ENCODE results near the gene THBS2. TPM values are rescaled to one million over a fixed set of nuclear protein-coding genes. Genes with fewer than 3 reads are reported as not detected.

Gene THBS2
- total and polyA plus RNA-seq, 2 of the 4 experiments (the other 2 are of a cell fraction) = 97.3 to 113 TPM

DNA sequence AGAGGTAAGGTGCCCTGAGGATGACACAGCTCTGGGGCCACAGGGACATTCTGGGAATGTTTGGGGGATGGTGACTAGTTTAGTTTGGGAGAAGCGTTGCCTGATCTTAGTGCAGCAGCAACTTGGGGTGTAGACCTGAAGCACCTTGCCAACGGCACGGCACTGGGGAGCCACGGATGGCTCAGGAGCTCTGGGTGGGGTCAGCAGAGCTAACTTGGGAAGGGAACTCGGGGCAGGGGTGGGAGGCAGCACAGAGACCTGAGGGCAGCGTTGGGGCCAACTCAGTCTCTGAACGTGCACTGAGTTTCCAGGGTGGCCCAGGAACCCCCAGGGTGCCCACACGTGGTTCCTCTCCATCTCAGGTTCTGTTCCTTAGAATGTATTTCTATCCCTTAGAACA lies 14.9 kb downstream of the THBS2 start:
- Histone ChIP-seq H3K4me3 (ENCODE audit: insufficient read depth, low read depth, low read length) (no peak overlapping the region), H2BK120ac (ENCODE audit: low read depth, low read length) (no peak overlapping the region), H3K56ac (ENCODE audit: extremely low read depth, insufficient read depth, low read length) (no peak overlapping the region), H3K79me1 (ENCODE audit: low read depth in 1 of 2, low read length in 2 of 2) (no peaks in the 10 kb centered on the region), H4K91ac (ENCODE audit: insufficient read depth, low read depth, low read length) (no peak overlapping the region), H3K27ac (ENCODE audit: insufficient read depth, low read length) (no peak overlapping the region), H2BK5ac (ENCODE audit: low read depth, low read length, poor library complexity, severe bottlenecking) (no peak overlapping the region), H3K9ac (ENCODE audit: low read depth, low read length) (no peak overlapping the region), H4K20me1 (ENCODE audit: insufficient read depth, low read length) (no peaks in the 10 kb centered on the region; the same call in 1 of the 2 replicates), H4K5ac (ENCODE audit: low read depth, low read length) (no peak overlapping the region), H2AK5ac (ENCODE audit: low read depth, low read length) (no peak overlapping the region; the same call in 1 of the 2 replicates), H3K4me1 (ENCODE audit: control insufficient read depth, insufficient read depth, low read length) (no peaks in the 10 kb centered on the region; the same call in 1 of the 2 replicates), H3K18ac (ENCODE audit: low read depth, low read length) (no peak overlapping the region), H3K23ac (ENCODE audit: low read depth, low read length) (no peak overlapping the region), H2AK9ac (replicated peaks; ENCODE audit: low read depth, low read length, poor library complexity) (no peak overlapping the region), H2AFZ (replicated peaks; ENCODE audit: low read length, poor library complexity) (no peak overlapping the region), H3K9me1 (ENCODE audit: insufficient read depth, low read length) (0 out of 2 replicates have a peak, but pooled peaks cover 5% of the 10 kb centered on the region), H3K27me3 (ENCODE audit: control insufficient read depth, insufficient read depth, low read length) (no peaks in the 10 kb centered on the region), H3K14ac (replicated peaks; ENCODE audit: low read depth, low read length) (no peak overlapping the region), H4K8ac (ENCODE audit: low read depth in 2 of 2, low read length in 2 of 2) (no peak overlapping the region), H3K36me3 (ENCODE audit: control insufficient read depth, insufficient read depth, low read length) (peaks cover 37% of the 10 kb centered on the region), H3K4me2 (ENCODE audit: low read depth, low read length) (no peak overlapping the region), H2BK20ac (ENCODE audit: low read depth, low read length) (no peak overlapping the region), H2BK15ac (ENCODE audit: low read depth, low read length) (no peak overlapping the region), H3K4ac (ENCODE audit: low read depth, low read length) (no peak overlapping the region), H3K9me3 (ENCODE audit: control insufficient read depth, insufficient read depth, low read length) (no peaks in the 10 kb centered on the region)
- TF ChIP-seq CHD1 (IDR thresholded peaks at IDR 0.05; ENCODE audit: low read depth, low read length) (no peak), SMC3 (IDR thresholded peaks at IDR 0.05; ENCODE audit: low read depth, low read length) (no peak), FOS (IDR thresholded peaks at IDR 0.05; ENCODE audit: low read depth, low read length) (no peak), MAFK (IDR thresholded peaks at IDR 0.05; ENCODE audit: low read depth, low read length) (no peak), MAZ (IDR thresholded peaks at IDR 0.05; ENCODE audit: borderline replicate concordance, low read depth, low read length) (no peak), RFX5 (IDR thresholded peaks at IDR 0.05; ENCODE audit: low read depth, low read length) (no peak), BHLHE40 (IDR thresholded peaks at IDR 0.05; ENCODE audit: low read depth, low read length) (no peak), POLR2A (IDR thresholded peaks at IDR 0.05; ENCODE audit: low read depth, low read length) (no peak), CEBPB (IDR thresholded peaks at IDR 0.05; ENCODE audit: low read depth, low read length) (no peak), NFE2L2 (IDR thresholded peaks at IDR 0.05; ENCODE audit: low read depth, low read length) (no peak), RCOR1 (IDR thresholded peaks at IDR 0.05; ENCODE audit: insufficient replicate concordance, low read length) (no peak), RAD21 (IDR thresholded peaks at IDR 0.05; ENCODE audit: low read length) (no peak), MXI1 (IDR thresholded peaks at IDR 0.05; ENCODE audit: borderline replicate concordance, low read depth, low read length) (no peak)
- TF ChIP-seq, protein P1, sequence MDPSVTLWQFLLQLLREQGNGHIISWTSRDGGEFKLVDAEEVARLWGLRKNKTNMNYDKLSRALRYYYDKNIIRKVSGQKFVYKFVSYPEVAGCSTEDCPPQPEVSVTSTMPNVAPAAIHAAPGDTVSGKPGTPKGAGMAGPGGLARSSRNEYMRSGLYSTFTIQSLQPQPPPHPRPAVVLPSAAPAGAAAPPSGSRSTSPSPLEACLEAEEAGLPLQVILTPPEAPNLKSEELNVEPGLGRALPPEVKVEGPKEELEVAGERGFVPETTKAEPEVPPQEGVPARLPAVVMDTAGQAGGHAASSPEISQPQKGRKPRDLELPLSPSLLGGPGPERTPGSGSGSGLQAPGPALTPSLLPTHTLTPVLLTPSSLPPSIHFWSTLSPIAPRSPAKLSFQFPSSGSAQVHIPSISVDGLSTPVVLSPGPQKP (IDR thresholded peaks at IDR 0.05; ENCODE audit: borderline replicate concordance, low read depth, low read length) = no peak
- TF ChIP-seq, protein P2, sequence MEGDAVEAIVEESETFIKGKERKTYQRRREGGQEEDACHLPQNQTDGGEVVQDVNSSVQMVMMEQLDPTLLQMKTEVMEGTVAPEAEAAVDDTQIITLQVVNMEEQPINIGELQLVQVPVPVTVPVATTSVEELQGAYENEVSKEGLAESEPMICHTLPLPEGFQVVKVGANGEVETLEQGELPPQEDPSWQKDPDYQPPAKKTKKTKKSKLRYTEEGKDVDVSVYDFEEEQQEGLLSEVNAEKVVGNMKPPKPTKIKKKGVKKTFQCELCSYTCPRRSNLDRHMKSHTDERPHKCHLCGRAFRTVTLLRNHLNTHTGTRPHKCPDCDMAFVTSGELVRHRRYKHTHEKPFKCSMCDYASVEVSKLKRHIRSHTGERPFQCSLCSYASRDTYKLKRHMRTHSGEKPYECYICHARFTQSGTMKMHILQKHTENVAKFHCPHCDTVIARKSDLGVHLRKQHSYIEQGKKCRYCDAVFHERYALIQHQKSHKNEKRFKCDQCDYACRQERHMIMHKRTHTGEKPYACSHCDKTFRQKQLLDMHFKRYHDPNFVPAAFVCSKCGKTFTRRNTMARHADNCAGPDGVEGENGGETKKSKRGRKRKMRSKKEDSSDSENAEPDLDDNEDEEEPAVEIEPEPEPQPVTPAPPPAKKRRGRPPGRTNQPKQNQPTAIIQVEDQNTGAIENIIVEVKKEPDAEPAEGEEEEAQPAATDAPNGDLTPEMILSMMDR (conservative IDR thresholded peaks at IDR 0.05; ENCODE audit: low read depth, low read length) = no peak
- TF ChIP-seq, protein P3, sequence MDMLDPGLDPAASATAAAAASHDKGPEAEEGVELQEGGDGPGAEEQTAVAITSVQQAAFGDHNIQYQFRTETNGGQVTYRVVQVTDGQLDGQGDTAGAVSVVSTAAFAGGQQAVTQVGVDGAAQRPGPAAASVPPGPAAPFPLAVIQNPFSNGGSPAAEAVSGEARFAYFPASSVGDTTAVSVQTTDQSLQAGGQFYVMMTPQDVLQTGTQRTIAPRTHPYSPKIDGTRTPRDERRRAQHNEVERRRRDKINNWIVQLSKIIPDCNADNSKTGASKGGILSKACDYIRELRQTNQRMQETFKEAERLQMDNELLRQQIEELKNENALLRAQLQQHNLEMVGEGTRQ (IDR thresholded peaks at IDR 0.05; ENCODE audit: low read depth, low read length) = no peak
- ChIA-PET CTCF (no interaction called here), POLR2A (ENCODE audit: unreplicated experiment) (no interaction called here)
- BruUV-seq (replicated peaks) = no TSS peak
- in situ Hi-C loops (cut with MboI; ENCODE audit: low sequenced_read_pairs) = no loop called here
- DNase-seq (no peak), ATAC-seq (ENCODE audit: low read depth) (no peak)
- dilution Hi-C loops (cut with HindIII; ENCODE audit: low sequenced_read_pairs, unreplicated experiment) = no loop called here
- intact Hi-C loops (cut with micrococcal nuclease) = no loop called here
- 93% methylated on average over 3 of the region's 8 CpGs; no CpG with 5 or more reads in 1 of the 2 experiments for WGBS, 2 experiments (ENCODE audit: extremely low coverage in 2 of 2, insufficient read length in 1 of 2)
